SK-N-SH (cell line): ENCODE results near the gene FGF18. TPM values are rescaled to one million over a fixed set of nuclear protein-coding genes. Genes with fewer than 3 reads are reported as not detected.

Experiments
- CTCF ChIA-PET: fragments of 300-600, 350-600 bp; formaldehyde crosslinking; extraction: SDS; loops from one replicate; lab custom pipeline; 2021; lab: Yijun Ruan, JAX
- POLR2A ChIA-PET: fragments of 350-600 bp; sonication (Branson Sonifier 250); formaldehyde crosslinking; extraction: SDS; loops from one replicate; lab custom pipeline; 2020; ENCODE audit warnings: antibody characterized with exemption, inconsistent platforms; lab: Yijun Ruan, JAX
- DNase-seq: peaks from one replicate; pipeline ENCODE4 v3.0.0; 2012
- H2AFZ ChIP-seq: fragments of 200-600 bp; sonication (generic); 2 replicates; pipeline ENCODE4 v1.8.1; 2016; ENCODE audit warnings: antibody characterized with exemption, mild to moderate bottlenecking, low read depth
- H3F3A ChIP-seq: fragments of 200-600 bp; sonication (generic); replicated peaks from 2 replicates; pipeline ENCODE3; 2016; ENCODE audit warnings: antibody characterized with exemption, mild to moderate bottlenecking; ENCODE audit not compliant: insufficient read depth
- H3K27ac ChIP-seq, 2 experiments: fragments of 200-500 bp in 1 of 2; fragments of 200-600 bp in 1 of 2; sonication (Bioruptor generic) in 1 of 2; sonication (generic), shearing (Covaris generic) in 1 of 2; 2 replicates each; pipeline versions ENCODE4 v1.5.1 to v1.6.1; 2014 to 2016; ENCODE audit warnings: low read depth in 2 of 2, inconsistent platforms in 1 of 2, low read length in 1 of 2, mild to moderate bottlenecking in 1 of 2, mixed read lengths in 1 of 2
- H3K27me3 ChIP-seq: fragments of 200-600 bp; sonication (generic), shearing (Covaris generic); 2 replicates; pipeline ENCODE4 v1.6.1; 2016; ENCODE audit warnings: mixed run types; ENCODE audit not compliant: insufficient read depth
- H3K36me3 ChIP-seq, 2 experiments: fragments of 200-500 bp in 1 of 2; fragments of 200-600 bp in 1 of 2; sonication (Bioruptor generic) in 1 of 2; sonication (generic) in 1 of 2; replicated peaks in 1 of 2; 2 replicates each; pipeline versions ENCODE3 to v1.5.1; 2014 to 2016; ENCODE audit warnings: low read length in 1 of 2, mild to moderate bottlenecking in 1 of 2; ENCODE audit not compliant: insufficient read depth in 2 of 2, control insufficient read depth in 1 of 2
- H3K4me1 ChIP-seq, 2 experiments: fragments of 200-500 bp in 1 of 2; fragments of 200-600 bp in 1 of 2; sonication (Bioruptor generic) in 1 of 2; sonication (generic), shearing (Covaris generic) in 1 of 2; 2 replicates each; pipeline versions ENCODE4 v1.5.1 to v1.6.1; 2014 to 2016; ENCODE audit warnings: low read depth in 1 of 2, low read length in 1 of 2, mixed run types in 1 of 2; ENCODE audit not compliant: insufficient read depth in 2 of 2, control insufficient read depth in 1 of 2
- H3K4me2 ChIP-seq: fragments of 200-600 bp; sonication (generic), shearing (Covaris generic); 2 replicates; pipeline ENCODE4 v1.6.1; 2017; ENCODE audit warnings: mixed run types
- H3K4me3 ChIP-seq, 2 experiments: fragments of 200-500 bp in 1 of 2; fragments of 200-600 bp in 1 of 2; sonication (Bioruptor generic) in 1 of 2; sonication (generic), shearing (Covaris generic) in 1 of 2; 2 replicates each; pipeline versions ENCODE4 v1.5.1 to v1.8.1; 2014 to 2016; ENCODE audit warnings: low read depth in 2 of 2, inconsistent platforms in 1 of 2, low read length in 1 of 2, mild to moderate bottlenecking in 1 of 2, mixed read lengths in 1 of 2, moderate library complexity in 1 of 2
- H3K79me2 ChIP-seq: fragments of 200-600 bp; sonication (generic); 2 replicates; pipeline ENCODE4 v1.8.1; 2017; ENCODE audit warnings: mild to moderate bottlenecking; ENCODE audit not compliant: insufficient read depth
- H3K9ac ChIP-seq: fragments of 200-600 bp; sonication (generic); 2 replicates; pipeline ENCODE4 v1.6.1; 2017; ENCODE audit warnings: mixed run types
- H3K9me2 ChIP-seq: fragments of 200-600 bp; sonication (generic); 2 replicates; pipeline ENCODE4 v1.6.1; 2017; ENCODE audit warnings: mixed run types
- H3K9me3 ChIP-seq: fragments of 200-600 bp; sonication (generic); 2 replicates; pipeline ENCODE4 v1.6.1; 2017; ENCODE audit warnings: mixed run types, mild to moderate bottlenecking, moderate library complexity
- H4K20me1 ChIP-seq: fragments of 200-600 bp; sonication (generic); 2 replicates; pipeline ENCODE4 v1.6.1; 2017; ENCODE audit warnings: mild to moderate bottlenecking, mixed run types; ENCODE audit not compliant: insufficient read depth
- CHD2 ChIP-seq: fragments of 150-350 bp; IDR thresholded peaks from 2 replicates; pipeline ENCODE4 v1.6.1; 2018; ENCODE audit warnings: low read length; ENCODE audit not compliant: partially characterized antibody
- ELF1 ChIP-seq: IDR thresholded peaks from 2 replicates; pipeline ENCODE4 v1.4.0; 2012
- EZH2phosphoT487 ChIP-seq: fragments of 200-600 bp; sonication (generic); IDR thresholded peaks from 2 replicates; pipeline ENCODE4 v1.6.1; 2017; ENCODE audit warnings: low read depth, mixed run types, mild to moderate bottlenecking, antibody characterized with exemption, moderate library complexity, borderline replicate concordance
- FOSL2 ChIP-seq: IDR thresholded peaks from 2 replicates; pipeline ENCODE4 v1.4.0; 2012; ENCODE audit warnings: low read depth, mild to moderate bottlenecking, moderate library complexity, borderline replicate concordance
- FOXM1 ChIP-seq: IDR thresholded peaks from 2 replicates; pipeline ENCODE4 v1.4.0; 2012; ENCODE audit warnings: low read depth, mild to moderate bottlenecking
- GATA2 ChIP-seq: sonication (generic); formaldehyde crosslinking; IDR thresholded peaks from 2 replicates; pipeline ENCODE4 v1.5.0; 2020; ENCODE audit warnings: mild to moderate bottlenecking, missing genetic modification reagents
- JUND ChIP-seq: IDR thresholded peaks from 2 replicates; pipeline ENCODE4 v1.4.0; 2012
- MEF2A ChIP-seq: IDR thresholded peaks from 2 replicates; pipeline ENCODE4 v1.4.0; 2012; ENCODE audit warnings: low read depth, borderline replicate concordance
- NFIC ChIP-seq: IDR thresholded peaks from 2 replicates; pipeline ENCODE4 v1.4.0; 2012; ENCODE audit warnings: borderline replicate concordance
- NRF1 ChIP-seq: IDR thresholded peaks from 2 replicates; pipeline ENCODE4 v1.6.1; 2012; ENCODE audit warnings: low read depth, mild to moderate bottlenecking, low read length
- RCOR1 ChIP-seq: fragments of 150-350 bp; IDR thresholded peaks from 2 replicates; pipeline ENCODE4 v1.6.1; 2017; ENCODE audit warnings: antibody characterized with exemption, low read length
- RFX5 ChIP-seq: IDR thresholded peaks from 2 replicates; pipeline ENCODE4 v1.6.1; 2012; ENCODE audit warnings: mild to moderate bottlenecking, improper control_type of control experiment, low read length
- SIN3A ChIP-seq: IDR thresholded peaks from 2 replicates; pipeline ENCODE4 v1.6.1; 2012; ENCODE audit warnings: low read depth, mild to moderate bottlenecking, low read length, moderate library complexity, borderline replicate concordance
- TAF1 ChIP-seq: IDR thresholded peaks from 2 replicates; pipeline ENCODE4 v1.6.1; 2012; ENCODE audit warnings: low read depth, mild to moderate bottlenecking, low read length, moderate library complexity, borderline replicate concordance
- WGBS: methylation state at CpG from one replicate; pipeline ENCODE4 v1.1.6; 2017; ENCODE audit warnings: low lambda C conversion rate; 5-methylcytosine and 5-hydroxymethylcytosine counted together
- polyA plus RNA-seq, 3 experiments: library from polyadenylated mRNA; depleted of rRNA; stranded (reverse); fragments of >200 nt; gene quantifications; 2 replicates each; pipeline ENCODE4 v1.2.3, GENCODE V29; 2012
- TF ChIP-seq, protein P1 (sequence below): fragments of 150-350 bp; IDR thresholded peaks from 2 replicates; pipeline ENCODE4 v1.6.1; 2017; ENCODE audit warnings: antibody characterized with exemption, low read length, low read depth, borderline replicate concordance
- TF ChIP-seq, protein P2 (sequence below): fragments of 200-600 bp; sonication (generic); IDR thresholded peaks from 2 replicates; pipeline ENCODE4 v1.6.1; 2017; ENCODE audit warnings: antibody characterized with exemption, mild to moderate bottlenecking, moderate library complexity
- TF ChIP-seq, protein P3 (sequence below): IDR thresholded peaks from 2 replicates; pipeline ENCODE4 v1.6.1; 2012; ENCODE audit warnings: mild to moderate bottlenecking, low read depth, low read length, moderate library complexity
- TF ChIP-seq, protein P4 (sequence below): IDR thresholded peaks from 2 replicates; pipeline ENCODE4 v1.4.0; 2012; ENCODE audit warnings: low read depth, borderline replicate concordance

The FGF18 gene
- polyA plus RNA-seq, 1 of the 3 experiments (the other 2 are of a cell fraction) = 0.89 TPM

DNA sequence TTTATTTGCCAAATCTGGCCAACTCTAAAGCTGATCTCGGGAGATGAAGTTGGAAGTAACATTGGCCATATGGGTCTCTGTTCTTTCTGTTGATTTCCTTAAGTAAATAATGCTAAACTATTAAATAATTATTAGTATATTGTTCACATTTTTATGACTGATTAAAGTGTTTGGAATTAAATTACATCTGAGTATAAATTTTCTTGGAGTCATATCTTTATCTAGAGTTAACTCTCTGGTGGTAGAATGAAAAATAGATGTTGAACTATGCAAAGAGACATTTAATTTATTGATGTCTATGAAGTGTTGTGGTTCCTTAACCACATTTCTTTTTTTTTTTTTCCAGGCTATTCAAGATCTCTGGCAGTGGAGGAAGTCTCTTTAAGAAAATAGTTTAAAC is 9.3 kb upstream of the FGF18 start:
- Histone ChIP-seq H3K79me2 (peaks cover 81% of the 10 kb centered on the region), H3K4me1 (peaks cover 0 to 6% of the 10 kb centered on the region in 2 experiments; a peak in 2 of 4 replicates), H3K27ac (no peak overlapping the region), H3K27me3 (no peaks in the 10 kb centered on the region), H3F3A (peaks cover 87% of the 10 kb centered on the region), H3K36me3 (peaks cover 81 to 90% of the 10 kb centered on the region in 2 experiments), H3K9ac (no peak overlapping the region), H3K4me2 (no peak overlapping the region), H3K9me2 (no peaks in the 10 kb centered on the region), H4K20me1 (peaks cover 99% of the 10 kb centered on the region), H3K4me3 (no peak overlapping the region), H3K9me3 (no peaks in the 10 kb centered on the region), H2AFZ (no peak overlapping the region)
- POLR2A ChIA-PET = interaction anchor here (1.4 kb wide), 1 partner anchor 22 kb away, joined by 3 read pairs; no protein-coding TSS in a partner anchor
- DNase-seq = no peak
- 53% methylated on average over 1 of the region's 1 CpG for WGBS
- no peak for TF ChIP-seq MEF2A
- TF ChIP-seq TAF1 = no peak
- TF ChIP-seq, protein P1, sequence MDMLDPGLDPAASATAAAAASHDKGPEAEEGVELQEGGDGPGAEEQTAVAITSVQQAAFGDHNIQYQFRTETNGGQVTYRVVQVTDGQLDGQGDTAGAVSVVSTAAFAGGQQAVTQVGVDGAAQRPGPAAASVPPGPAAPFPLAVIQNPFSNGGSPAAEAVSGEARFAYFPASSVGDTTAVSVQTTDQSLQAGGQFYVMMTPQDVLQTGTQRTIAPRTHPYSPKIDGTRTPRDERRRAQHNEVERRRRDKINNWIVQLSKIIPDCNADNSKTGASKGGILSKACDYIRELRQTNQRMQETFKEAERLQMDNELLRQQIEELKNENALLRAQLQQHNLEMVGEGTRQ = no peak
- no peak for TF ChIP-seq ELF1
- TF ChIP-seq EZH2phosphoT487 = no peak
- TF ChIP-seq NFIC = no peak
- no peak for TF ChIP-seq JUND
- TF ChIP-seq RCOR1 = no peak
- TF ChIP-seq, protein P2, sequence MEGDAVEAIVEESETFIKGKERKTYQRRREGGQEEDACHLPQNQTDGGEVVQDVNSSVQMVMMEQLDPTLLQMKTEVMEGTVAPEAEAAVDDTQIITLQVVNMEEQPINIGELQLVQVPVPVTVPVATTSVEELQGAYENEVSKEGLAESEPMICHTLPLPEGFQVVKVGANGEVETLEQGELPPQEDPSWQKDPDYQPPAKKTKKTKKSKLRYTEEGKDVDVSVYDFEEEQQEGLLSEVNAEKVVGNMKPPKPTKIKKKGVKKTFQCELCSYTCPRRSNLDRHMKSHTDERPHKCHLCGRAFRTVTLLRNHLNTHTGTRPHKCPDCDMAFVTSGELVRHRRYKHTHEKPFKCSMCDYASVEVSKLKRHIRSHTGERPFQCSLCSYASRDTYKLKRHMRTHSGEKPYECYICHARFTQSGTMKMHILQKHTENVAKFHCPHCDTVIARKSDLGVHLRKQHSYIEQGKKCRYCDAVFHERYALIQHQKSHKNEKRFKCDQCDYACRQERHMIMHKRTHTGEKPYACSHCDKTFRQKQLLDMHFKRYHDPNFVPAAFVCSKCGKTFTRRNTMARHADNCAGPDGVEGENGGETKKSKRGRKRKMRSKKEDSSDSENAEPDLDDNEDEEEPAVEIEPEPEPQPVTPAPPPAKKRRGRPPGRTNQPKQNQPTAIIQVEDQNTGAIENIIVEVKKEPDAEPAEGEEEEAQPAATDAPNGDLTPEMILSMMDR = no peak
- TF ChIP-seq SIN3A = no peak
- TF ChIP-seq NRF1 = no peak
- no peak for TF ChIP-seq GATA2 (CRISPR knock-in tag)
- no peak for TF ChIP-seq RFX5
- no peak for TF ChIP-seq CHD2
- TF ChIP-seq, protein P3, sequence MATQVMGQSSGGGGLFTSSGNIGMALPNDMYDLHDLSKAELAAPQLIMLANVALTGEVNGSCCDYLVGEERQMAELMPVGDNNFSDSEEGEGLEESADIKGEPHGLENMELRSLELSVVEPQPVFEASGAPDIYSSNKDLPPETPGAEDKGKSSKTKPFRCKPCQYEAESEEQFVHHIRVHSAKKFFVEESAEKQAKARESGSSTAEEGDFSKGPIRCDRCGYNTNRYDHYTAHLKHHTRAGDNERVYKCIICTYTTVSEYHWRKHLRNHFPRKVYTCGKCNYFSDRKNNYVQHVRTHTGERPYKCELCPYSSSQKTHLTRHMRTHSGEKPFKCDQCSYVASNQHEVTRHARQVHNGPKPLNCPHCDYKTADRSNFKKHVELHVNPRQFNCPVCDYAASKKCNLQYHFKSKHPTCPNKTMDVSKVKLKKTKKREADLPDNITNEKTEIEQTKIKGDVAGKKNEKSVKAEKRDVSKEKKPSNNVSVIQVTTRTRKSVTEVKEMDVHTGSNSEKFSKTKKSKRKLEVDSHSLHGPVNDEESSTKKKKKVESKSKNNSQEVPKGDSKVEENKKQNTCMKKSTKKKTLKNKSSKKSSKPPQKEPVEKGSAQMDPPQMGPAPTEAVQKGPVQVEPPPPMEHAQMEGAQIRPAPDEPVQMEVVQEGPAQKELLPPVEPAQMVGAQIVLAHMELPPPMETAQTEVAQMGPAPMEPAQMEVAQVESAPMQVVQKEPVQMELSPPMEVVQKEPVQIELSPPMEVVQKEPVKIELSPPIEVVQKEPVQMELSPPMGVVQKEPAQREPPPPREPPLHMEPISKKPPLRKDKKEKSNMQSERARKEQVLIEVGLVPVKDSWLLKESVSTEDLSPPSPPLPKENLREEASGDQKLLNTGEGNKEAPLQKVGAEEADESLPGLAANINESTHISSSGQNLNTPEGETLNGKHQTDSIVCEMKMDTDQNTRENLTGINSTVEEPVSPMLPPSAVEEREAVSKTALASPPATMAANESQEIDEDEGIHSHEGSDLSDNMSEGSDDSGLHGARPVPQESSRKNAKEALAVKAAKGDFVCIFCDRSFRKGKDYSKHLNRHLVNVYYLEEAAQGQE = no peak
- no peak for TF ChIP-seq FOXM1
- TF ChIP-seq, protein P4, sequence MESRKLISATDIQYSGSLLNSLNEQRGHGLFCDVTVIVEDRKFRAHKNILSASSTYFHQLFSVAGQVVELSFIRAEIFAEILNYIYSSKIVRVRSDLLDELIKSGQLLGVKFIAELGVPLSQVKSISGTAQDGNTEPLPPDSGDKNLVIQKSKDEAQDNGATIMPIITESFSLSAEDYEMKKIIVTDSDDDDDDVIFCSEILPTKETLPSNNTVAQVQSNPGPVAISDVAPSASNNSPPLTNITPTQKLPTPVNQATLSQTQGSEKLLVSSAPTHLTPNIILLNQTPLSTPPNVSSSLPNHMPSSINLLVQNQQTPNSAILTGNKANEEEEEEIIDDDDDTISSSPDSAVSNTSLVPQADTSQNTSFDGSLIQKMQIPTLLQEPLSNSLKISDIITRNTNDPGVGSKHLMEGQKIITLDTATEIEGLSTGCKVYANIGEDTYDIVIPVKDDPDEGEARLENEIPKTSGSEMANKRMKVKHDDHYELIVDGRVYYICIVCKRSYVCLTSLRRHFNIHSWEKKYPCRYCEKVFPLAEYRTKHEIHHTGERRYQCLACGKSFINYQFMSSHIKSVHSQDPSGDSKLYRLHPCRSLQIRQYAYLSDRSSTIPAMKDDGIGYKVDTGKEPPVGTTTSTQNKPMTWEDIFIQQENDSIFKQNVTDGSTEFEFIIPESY = no peak
- no peak for TF ChIP-seq FOSL2
- CTCF ChIA-PET = interaction anchor here (2.0 kb wide), 1 partner anchor 9 kb away, joined by 7 read pairs; the partner anchor contains the start of gene FGF18
